T1000 (cell line): ENCODE data around the gene PCDH15.

Experiments
- DNase-seq: peaks from one replicate; lab custom pipeline; 2025; ENCODE audit warnings: mixed read lengths; lab: John Stamatoyannopoulos, UW

Gene PCDH15

GRCh38 chr10:53846809-53847208 is 954.2 kb downstream of the PCDH15 start:
- no peak for DNase-seq

GRCh38 chr10:53843736-53844362 is 957.2 kb downstream of the PCDH15 start:
- DNase-seq: no peak

GRCh38 chr10:53841483-53842145 is 959.4 kb downstream of the PCDH15 start:
- DNase-seq: no peak

- DNase-seq: no peak
Observed at GRCh38 chr10:53840653-53841052, 960.4 kb downstream of the PCDH15 start.

GRCh38 chr10:53839440-53840039 is 961.5 kb downstream of the PCDH15 start:
- no peak for DNase-seq

GRCh38 chr10:53836638-53837037 is 964.4 kb downstream of the PCDH15 start:
- no peak for DNase-seq

- no peak for DNase-seq
Observed at GRCh38 chr10:53833908-53834307, 967.1 kb downstream of the PCDH15 start.

GRCh38 chr10:53827261-53827660 is 973.8 kb downstream of the PCDH15 start:
- no peak for DNase-seq

GRCh38 chr10:53808677-53809372 is 992.2 kb downstream of the PCDH15 start:
- DNase-seq: no peak

- DNase-seq: no peak
Observed at GRCh38 chr10:53786236-53786900, 1014.7 kb downstream of the PCDH15 start.

- DNase-seq: no peak
Observed at GRCh38 chr10:53771701-53772100, 1029.3 kb downstream of the PCDH15 start.

GRCh38 chr10:53770903-53771302 is 1030.1 kb downstream of the PCDH15 start:
- DNase-seq: no peak

- DNase-seq: no peak
Observed at GRCh38 chr10:53765311-53765710, 1035.7 kb downstream of the PCDH15 start.

GRCh38 chr10:53754596-53755250 is 1046.3 kb downstream of the PCDH15 start:
- no peak for DNase-seq
